ENCODE results near the gene ELMO1. TPM values are rescaled to one million over a fixed set of nuclear protein-coding genes. Genes with fewer than 3 reads are reported as not detected.

The ELMO1 gene
- total and polyA plus RNA-seq, 10 of the 15 experiments (the other 5 are each of a cell fraction or from before 2014, with no cell fraction given) = 22.6 to 85.9 (median 56.6) TPM

DNA sequence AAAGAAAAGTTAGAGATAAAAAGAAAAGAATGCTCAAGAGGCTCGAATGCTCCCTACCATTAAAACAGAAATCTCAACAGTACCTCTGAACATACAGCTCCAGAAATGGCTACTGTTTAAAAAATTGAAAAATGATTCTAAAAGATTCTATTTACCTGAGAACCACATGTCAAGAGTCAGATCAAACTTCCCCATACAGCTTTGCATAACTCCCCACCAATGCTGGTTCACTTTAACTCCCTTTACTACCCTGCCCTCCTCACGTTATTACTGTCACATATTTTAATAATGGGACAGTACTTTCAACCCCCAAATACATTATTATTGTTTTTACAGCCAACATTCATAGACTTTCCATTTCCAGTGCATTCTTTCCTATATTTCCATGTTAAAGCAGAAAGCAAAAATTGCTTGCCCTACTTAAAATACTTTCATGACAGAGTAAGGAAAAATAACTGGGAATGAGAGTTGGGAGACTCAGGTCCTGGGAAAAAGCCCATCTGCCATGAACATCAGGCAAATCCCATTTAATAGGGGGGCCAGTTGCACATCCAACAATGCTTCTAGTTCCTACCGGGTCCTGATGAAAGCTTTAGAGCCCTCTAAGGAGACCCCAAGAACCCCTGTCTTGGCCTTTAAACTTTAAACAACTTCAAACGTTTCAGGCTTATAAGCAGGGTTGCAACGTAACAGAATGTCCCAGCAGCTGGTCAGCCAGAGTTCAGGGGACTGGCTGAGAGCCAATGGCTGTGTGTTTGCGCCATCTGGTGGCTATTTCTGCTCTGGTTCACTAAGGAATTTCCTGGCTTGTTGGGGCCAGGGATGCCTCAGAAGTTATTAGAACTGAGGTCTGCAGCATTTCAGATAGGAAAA, 247.4 kb downstream of the ELMO1 start (continued):
- TF ChIP-seq, protein P1, sequence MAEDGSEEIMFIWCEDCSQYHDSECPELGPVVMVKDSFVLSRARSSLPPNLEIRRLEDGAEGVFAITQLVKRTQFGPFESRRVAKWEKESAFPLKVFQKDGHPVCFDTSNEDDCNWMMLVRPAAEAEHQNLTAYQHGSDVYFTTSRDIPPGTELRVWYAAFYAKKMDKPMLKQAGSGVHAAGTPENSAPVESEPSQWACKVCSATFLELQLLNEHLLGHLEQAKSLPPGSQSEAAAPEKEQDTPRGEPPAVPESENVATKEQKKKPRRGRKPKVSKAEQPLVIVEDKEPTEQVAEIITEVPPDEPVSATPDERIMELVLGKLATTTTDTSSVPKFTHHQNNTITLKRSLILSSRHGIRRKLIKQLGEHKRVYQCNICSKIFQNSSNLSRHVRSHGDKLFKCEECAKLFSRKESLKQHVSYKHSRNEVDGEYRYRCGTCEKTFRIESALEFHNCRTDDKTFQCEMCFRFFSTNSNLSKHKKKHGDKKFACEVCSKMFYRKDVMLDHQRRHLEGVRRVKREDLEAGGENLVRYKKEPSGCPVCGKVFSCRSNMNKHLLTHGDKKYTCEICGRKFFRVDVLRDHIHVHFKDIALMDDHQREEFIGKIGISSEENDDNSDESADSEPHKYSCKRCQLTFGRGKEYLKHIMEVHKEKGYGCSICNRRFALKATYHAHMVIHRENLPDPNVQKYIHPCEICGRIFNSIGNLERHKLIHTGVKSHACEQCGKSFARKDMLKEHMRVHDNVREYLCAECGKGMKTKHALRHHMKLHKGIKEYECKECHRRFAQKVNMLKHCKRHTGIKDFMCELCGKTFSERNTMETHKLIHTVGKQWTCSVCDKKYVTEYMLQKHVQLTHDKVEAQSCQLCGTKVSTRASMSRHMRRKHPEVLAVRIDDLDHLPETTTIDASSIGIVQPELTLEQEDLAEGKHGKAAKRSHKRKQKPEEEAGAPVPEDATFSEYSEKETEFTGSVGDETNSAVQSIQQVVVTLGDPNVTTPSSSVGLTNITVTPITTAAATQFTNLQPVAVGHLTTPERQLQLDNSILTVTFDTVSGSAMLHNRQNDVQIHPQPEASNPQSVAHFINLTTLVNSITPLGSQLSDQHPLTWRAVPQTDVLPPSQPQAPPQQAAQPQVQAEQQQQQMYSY (CRISPR knock-in tag; IDR thresholded peaks at IDR 0.05) = no peak
- TF ChIP-seq RAD21 (IDR thresholded peaks at IDR 0.05; ENCODE audit: insufficient read depth, low read depth, low read length) (peak; percentile 69), ETV6 (conservative IDR thresholded peaks at IDR 0.05 in 1 of 2, IDR thresholded peaks at IDR 0.05 in 1 of 2; ENCODE audit: borderline replicate concordance in 1 of 2, low read depth in 1 of 2) (no peak), MEF2B (IDR thresholded peaks at IDR 0.05; ENCODE audit: partially characterized antibody, poor library complexity, severe bottlenecking) (no peak), IKZF1 (conservative IDR thresholded peaks at IDR 0.05) (no peak), ZNF622 (IDR thresholded peaks at IDR 0.05) (no peak), YY1 (IDR thresholded peaks at IDR 0.05; ENCODE audit: low read depth, low read length) (peak; percentile 57; the same call in 1 of the 2 replicates), ZNF207 (IDR thresholded peaks at IDR 0.05; ENCODE audit: borderline replicate concordance) (no peak), ATF7 (IDR thresholded peaks at IDR 0.05; ENCODE audit: low read depth) (no peak), EP300 (IDR thresholded peaks at IDR 0.05; ENCODE audit: borderline replicate concordance in 1 of 2, control insufficient read depth in 1 of 2, low read depth in 2 of 2, low read length in 2 of 2) (no peak), STAT1 (conservative IDR thresholded peaks at IDR 0.05) (no peak), BACH1 (IDR thresholded peaks at IDR 0.05; ENCODE audit: borderline replicate concordance) (no peak), SMAD1 (IDR thresholded peaks at IDR 0.05; ENCODE audit: low read depth, partially characterized antibody) (peak; percentile 41), CBX5 (IDR thresholded peaks at IDR 0.05; ENCODE audit: low read depth) (no peak), RB1 (IDR thresholded peaks at IDR 0.05; ENCODE audit: borderline replicate concordance) (0 out of 2 replicates have a peak, but pooled peaks have one; percentile 34), NR2C2 (IDR thresholded peaks at IDR 0.05; ENCODE audit: borderline replicate concordance, control insufficient read depth, insufficient read length, low read depth) (no peak), MEF2A (IDR thresholded peaks at IDR 0.05; ENCODE audit: insufficient read depth, low read depth, low read length) (no peak)
- TF ChIP-seq, protein P2, sequence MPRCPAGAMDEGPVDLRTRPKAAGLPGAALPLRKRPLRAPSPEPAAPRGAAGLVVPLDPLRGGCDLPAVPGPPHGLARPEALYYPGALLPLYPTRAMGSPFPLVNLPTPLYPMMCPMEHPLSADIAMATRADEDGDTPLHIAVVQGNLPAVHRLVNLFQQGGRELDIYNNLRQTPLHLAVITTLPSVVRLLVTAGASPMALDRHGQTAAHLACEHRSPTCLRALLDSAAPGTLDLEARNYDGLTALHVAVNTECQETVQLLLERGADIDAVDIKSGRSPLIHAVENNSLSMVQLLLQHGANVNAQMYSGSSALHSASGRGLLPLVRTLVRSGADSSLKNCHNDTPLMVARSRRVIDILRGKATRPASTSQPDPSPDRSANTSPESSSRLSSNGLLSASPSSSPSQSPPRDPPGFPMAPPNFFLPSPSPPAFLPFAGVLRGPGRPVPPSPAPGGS (IDR thresholded peaks at IDR 0.05; ENCODE audit: borderline replicate concordance, insufficient read depth, low read depth, low read length, poor library complexity, severe bottlenecking) = no peak

All from GM12878 (cell line).